Small intestine (tissue), 7 donors: ENCODE results near the gene ZSWIM6. TPM values are rescaled to one million over a fixed set of nuclear protein-coding genes. Genes with fewer than 3 reads are reported as not detected.

Experiments
- DNase-seq, 2 donors: peaks; one replicate each; pipeline versions ENCODE4 v3.0.0 to v3.0.0-alpha.2; 2013
- FAIRE-seq: peaks from 2 replicates; lab custom pipeline; 2012; peaks lifted over from hg19 to GRCh38; lab: Jason Lieb, UNC
- H3K27ac ChIP-seq, 3 donors: one replicate each; pipeline ENCODE4 v1.5.1; 2013; ENCODE audit warnings: low read length in 2 of 3, mild to moderate bottlenecking in 2 of 3, control low read depth in 1 of 3, inconsistent platforms in 1 of 3, low read depth in 1 of 3, moderate library complexity in 1 of 3
- H3K27me3 ChIP-seq, 3 donors: one replicate each; pipeline ENCODE4 v1.6.1; 2013; ENCODE audit warnings: low read length in 3 of 3, inconsistent platforms in 1 of 3; ENCODE audit not compliant: control insufficient read depth in 3 of 3, insufficient read depth in 3 of 3
- H3K36me3 ChIP-seq, 3 donors: one replicate each; pipeline ENCODE4 v1.6.1; 2013; ENCODE audit warnings: low read length in 3 of 3, inconsistent platforms in 1 of 3, low read depth in 1 of 3, mild to moderate bottlenecking in 1 of 3, moderate library complexity in 1 of 3; ENCODE audit not compliant: control insufficient read depth in 3 of 3, insufficient read depth in 2 of 3
- H3K4me1 ChIP-seq, 3 donors: one replicate each; pipeline ENCODE4 v1.6.1; 2013; ENCODE audit warnings: low read length in 2 of 3, inconsistent platforms in 1 of 3, low read depth in 1 of 3, mild to moderate bottlenecking in 1 of 3, moderate library complexity in 1 of 3; ENCODE audit not compliant: control insufficient read depth in 3 of 3, insufficient read depth in 2 of 3
- H3K4me3 ChIP-seq, 3 donors: one replicate each; pipeline ENCODE4 v1.5.1; 2013; ENCODE audit warnings: low read length in 3 of 3, control low read depth in 1 of 3, inconsistent platforms in 1 of 3, low read depth in 1 of 3, mild to moderate bottlenecking in 1 of 3, moderate library complexity in 1 of 3
- H3K9me3 ChIP-seq, 2 donors: one replicate each; pipeline ENCODE4 v1.6.1; 2013; ENCODE audit warnings: low read depth in 1 of 2, low read length in 1 of 2; ENCODE audit not compliant: control insufficient read depth in 2 of 2, insufficient read depth in 1 of 2
- WGBS, 3 donors: extraction: QIAGEN DNeasy Blood & Tissue Kit; methylation state at CpG; one replicate each; pipeline ENCODE4 v1.1.7; 2013; 5-methylcytosine and 5-hydroxymethylcytosine counted together
- polyA plus RNA-seq, 4 donors: library from polyadenylated mRNA; stranded (reverse) in 3 of 4; unstranded in 1 of 4; fragments of 200-250 nt in 3 of 4; fragments of 120-200 nt in 1 of 4; gene quantifications; one replicate each; pipeline versions ENCODE4 v1.2.1 to v1.2.3, GENCODE V29; 2013
- donor health status: healthy with polysubstance abuse.
- donor health status: control.
- donor health status: control.
- donor health status: Bipolar disorder and iron deficiency.
- donor health status: healthy.

The ZSWIM6 gene
- polyA plus RNA-seq, 4 donors: 3.2 to 14.6 (median 4.2) TPM

- FAIRE-seq (no peak), DNase-seq (no peak)
- Histone ChIP-seq H3K27ac (no peak overlapping the region), H3K4me3 (no peak overlapping the region), H3K36me3 (peaks cover 6 to 26% (median 7%) of the 10 kb centered on the region in 3 donors), H3K27me3 (no peaks in the 10 kb centered on the region), H3K9me3 (peaks cover 0 to 10% of the 10 kb centered on the region in 2 donors), H3K4me1 (no peaks in the 10 kb centered on the region)
- 81 to 91% (median 89%) methylated on average over 1 of the region's 1 CpG for WGBS, 3 donors
Observed at GRCh38 chr5:61536922-61537321, 204.9 kb downstream of the ZSWIM6 start.

GRCh38 chr5:61538722-61539501, 206.9 kb downstream of the ZSWIM6 start:
- WGBS, 3 donors: 79 to 89% (median 84%) methylated on average over 5 of the region's 5 CpGs
- no peak for FAIRE-seq
- no peaks in the 10 kb centered on the region for H3K4me1 ChIP-seq
- DNase-seq: no peak
- no peaks in the 10 kb centered on the region for H3K27me3 ChIP-seq
- H3K27ac ChIP-seq: no peak overlapping the region
- peaks cover 17 to 35% (median 22%) of the 10 kb centered on the region in 3 donors for H3K36me3 ChIP-seq
- H3K4me3 ChIP-seq: no peak overlapping the region
- H3K9me3 ChIP-seq: peaks cover 0 to 13% of the 10 kb centered on the region in 2 donors

GRCh38 chr5:61549530-61549929, 217.5 kb downstream of the ZSWIM6 start:
- no peak overlapping the region for H3K27ac ChIP-seq
- DNase-seq (no peak), FAIRE-seq (no peak)
- no peaks in the 10 kb centered on the region for H3K4me1 ChIP-seq
- H3K4me3 ChIP-seq: no peak overlapping the region
- H3K27me3 ChIP-seq: no peaks in the 10 kb centered on the region
- H3K9me3 ChIP-seq: no peaks in the 10 kb centered on the region
- 79 to 92% (median 89%) methylated on average over 3 of the region's 3 CpGs for WGBS, 3 donors
- H3K36me3 ChIP-seq: peaks cover 0 to 6% (median 2%) of the 10 kb centered on the region in 3 donors

- H3K4me1 ChIP-seq: no peaks in the 10 kb centered on the region
- H3K36me3 ChIP-seq: peaks cover 0 to 1% (median 0%) of the 10 kb centered on the region in 3 donors
- 70 to 76% (median 73%) methylated on average over 5 of the region's 5 CpGs for WGBS, 3 donors
- no peak overlapping the region for H3K27ac ChIP-seq
- no peaks in the 10 kb centered on the region for H3K9me3 ChIP-seq
- no peak overlapping the region for H3K4me3 ChIP-seq
- FAIRE-seq: no peak
- H3K27me3 ChIP-seq: no peaks in the 10 kb centered on the region
- DNase-seq: no peak
Observed at GRCh38 chr5:61551637-61552313, 219.7 kb downstream of the ZSWIM6 start.

- Histone ChIP-seq H3K4me3 (no peak overlapping the region), H3K9me3 (no peaks in the 10 kb centered on the region), H3K27me3 (no peaks in the 10 kb centered on the region), H3K36me3 (no peaks in the 10 kb centered on the region), H3K27ac (no peak overlapping the region), H3K4me1 (peaks cover 0 to 6% (median 3%) of the 10 kb centered on the region in 3 donors)
- DNase-seq (no peak), FAIRE-seq (no peak)
Observed at GRCh38 chr5:61559146-61559545, 227.1 kb downstream of the ZSWIM6 start.

GRCh38 chr5:61559722-61560121, 227.7 kb downstream of the ZSWIM6 start:
- DNase-seq: no peak
- Histone ChIP-seq H3K9me3 (no peaks in the 10 kb centered on the region), H3K27me3 (no peaks in the 10 kb centered on the region), H3K4me1 (peaks cover 0 to 6% (median 3%) of the 10 kb centered on the region in 3 donors), H3K4me3 (no peak overlapping the region), H3K36me3 (no peaks in the 10 kb centered on the region), H3K27ac (no peak overlapping the region)
- no peak for FAIRE-seq
- WGBS, 3 donors: 89 to 97% (median 97%) methylated on average over 1 of the region's 1 CpG

- H3K27ac ChIP-seq: no peak overlapping the region
- DNase-seq: peak; percentile 83 to 96
- H3K27me3 ChIP-seq: no peaks in the 10 kb centered on the region
- no peak for FAIRE-seq
- peaks cover 0 to 6% (median 3%) of the 10 kb centered on the region in 3 donors for H3K4me1 ChIP-seq
- no peaks in the 10 kb centered on the region for H3K36me3 ChIP-seq
- H3K4me3 ChIP-seq: no peak overlapping the region
- 10 to 67% (median 32%) methylated on average over 3 of the region's 3 CpGs for WGBS, 3 donors
- H3K9me3 ChIP-seq: no peaks in the 10 kb centered on the region
Observed at GRCh38 chr5:61563401-61563800, 231.3 kb downstream of the ZSWIM6 start.

GRCh38 chr5:61567337-61567736, 235.3 kb downstream of the ZSWIM6 start:
- Histone ChIP-seq H3K4me1 (peaks cover 0 to 6% (median 3%) of the 10 kb centered on the region in 3 donors), H3K27ac (no peak overlapping the region), H3K27me3 (no peaks in the 10 kb centered on the region), H3K36me3 (no peaks in the 10 kb centered on the region), H3K4me3 (no peak overlapping the region), H3K9me3 (no peaks in the 10 kb centered on the region)
- no peak for DNase-seq
- FAIRE-seq: no peak
- WGBS, 3 donors: 83 to 88% (median 86%) methylated on average over 5 of the region's 5 CpGs
